ENCODE results near the gene CRKL.

The CRKL gene

GRCh38 chr22:20980938-20981722 is 63.9 kb downstream of the CRKL start:
- Histone ChIP-seq H3K27ac (ENCODE audit: low read depth, low read length) (peak overlapping the region; percentile 81), H3K27me3 (ENCODE audit: control insufficient read depth, insufficient read depth, low read length) (no peaks in the 10 kb centered on the region), H3K4me3 (ENCODE audit: low read length) (peak overlapping the region; percentile 90), H3K36me3 (ENCODE audit: control insufficient read depth, insufficient read depth, low read length) (peaks cover 11% of the 10 kb centered on the region), H3K4me1 (ENCODE audit: control insufficient read depth, insufficient read depth, low read length) (peaks cover 19% of the 10 kb centered on the region), H3K9ac (ENCODE audit: low read length) (peak overlapping the region; percentile 39)

- Histone ChIP-seq H3K27me3 (ENCODE audit: control insufficient read depth, insufficient read depth, low read length) (no peaks in the 10 kb centered on the region), H3K27ac (ENCODE audit: low read depth, low read length) (peak within 1 kb of the TSS; percentile 81), H3K4me3 (ENCODE audit: low read length) (peak within 1 kb of the TSS; percentile 90), H3K9ac (ENCODE audit: low read length) (peak within 1 kb of the TSS; percentile 57), H3K4me1 (ENCODE audit: control insufficient read depth, insufficient read depth, low read length) (peaks cover 19% of the 10 kb centered on the region), H3K36me3 (ENCODE audit: control insufficient read depth, insufficient read depth, low read length) (peaks cover 13% of the 10 kb centered on the region)
These were observed 64.8 kb downstream of the CRKL start, which contains the start of gene LZTR1 for GRCh38 chr22:20981787-20982562. LZTR1 (plus strand) TSS chr22:20982297; CDS start chr22:20982372, 75 bp downstream.

- peak overlapping the region; percentile 81 for H3K27ac ChIP-seq (ENCODE audit: low read depth, low read length)
- peaks cover 13% of the 10 kb centered on the region for H3K36me3 ChIP-seq (ENCODE audit: control insufficient read depth, insufficient read depth, low read length)
- H3K27me3 ChIP-seq (ENCODE audit: control insufficient read depth, insufficient read depth, low read length) = no peaks in the 10 kb centered on the region
- H3K4me3 ChIP-seq (ENCODE audit: low read length) = peak overlapping the region; percentile 90
- H3K9ac ChIP-seq (ENCODE audit: low read length) = peak overlapping the region; percentile 57
- H3K4me1 ChIP-seq (ENCODE audit: control insufficient read depth, insufficient read depth, low read length) = peaks cover 19% of the 10 kb centered on the region
These were observed 65.3 kb downstream of the CRKL start for GRCh38 chr22:20982563-20982882.

- Histone ChIP-seq H3K9ac (ENCODE audit: low read length) (peak overlapping the region; percentile 49), H3K27ac (ENCODE audit: low read depth, low read length) (no peak overlapping the region)
These were observed 66.0 kb downstream of the CRKL start for GRCh38 chr22:20983081-20983771.

GRCh38 chr22:20985720-20986119 is 68.5 kb downstream of the CRKL start:
- H3K27me3 ChIP-seq (ENCODE audit: control insufficient read depth, insufficient read depth, low read length) = no peaks in the 10 kb centered on the region
- H3K36me3 ChIP-seq (ENCODE audit: control insufficient read depth, insufficient read depth, low read length) = peaks cover 8% of the 10 kb centered on the region
- peaks cover 15% of the 10 kb centered on the region for H3K4me1 ChIP-seq (ENCODE audit: control insufficient read depth, insufficient read depth, low read length)
- H3K4me3 ChIP-seq (ENCODE audit: low read length) = no peak overlapping the region
- H3K27ac ChIP-seq (ENCODE audit: low read depth, low read length) = no peak overlapping the region
- no peak overlapping the region for H3K9ac ChIP-seq (ENCODE audit: low read length)

More at GRCh38 chr22:20983081-20983771, 66.0 kb downstream of the CRKL start:
- Histone ChIP-seq H3K4me3 (ENCODE audit: low read length) (peak overlapping the region; percentile 90), H3K36me3 (ENCODE audit: control insufficient read depth, insufficient read depth, low read length) (peaks cover 13% of the 10 kb centered on the region), H3K4me1 (ENCODE audit: control insufficient read depth, insufficient read depth, low read length) (peaks cover 19% of the 10 kb centered on the region), H3K27me3 (ENCODE audit: control insufficient read depth, insufficient read depth, low read length) (no peaks in the 10 kb centered on the region)

GRCh38 chr22:20986365-20986764 is 69.2 kb downstream of the CRKL start:
- H3K27me3 ChIP-seq (ENCODE audit: control insufficient read depth, insufficient read depth, low read length) = no peaks in the 10 kb centered on the region
- H3K4me1 ChIP-seq (ENCODE audit: control insufficient read depth, insufficient read depth, low read length) = peaks cover 10% of the 10 kb centered on the region
- no peak overlapping the region for H3K9ac ChIP-seq (ENCODE audit: low read length)
- peaks cover 8% of the 10 kb centered on the region for H3K36me3 ChIP-seq (ENCODE audit: control insufficient read depth, insufficient read depth, low read length)
- H3K4me3 ChIP-seq (ENCODE audit: low read length) = no peak overlapping the region
- H3K27ac ChIP-seq (ENCODE audit: low read depth, low read length) = no peak overlapping the region

GRCh38 chr22:20987375-20987774 is 70.2 kb downstream of the CRKL start:
- Histone ChIP-seq H3K4me1 (ENCODE audit: control insufficient read depth, insufficient read depth, low read length) (peaks cover 6% of the 10 kb centered on the region), H3K36me3 (ENCODE audit: control insufficient read depth, insufficient read depth, low read length) (peaks cover 14% of the 10 kb centered on the region), H3K27me3 (ENCODE audit: control insufficient read depth, insufficient read depth, low read length) (no peaks in the 10 kb centered on the region), H3K4me3 (ENCODE audit: low read length) (no peak overlapping the region), H3K9ac (ENCODE audit: low read length) (no peak overlapping the region), H3K27ac (ENCODE audit: low read depth, low read length) (no peak overlapping the region)

- no peak overlapping the region for H3K9ac ChIP-seq (ENCODE audit: low read length)
- H3K36me3 ChIP-seq (ENCODE audit: control insufficient read depth, insufficient read depth, low read length) = peaks cover 17% of the 10 kb centered on the region
These were observed 71.5 kb downstream of the CRKL start for GRCh38 chr22:20988573-20989322.

GRCh38 chr22:20989323-20990138 is 72.3 kb downstream of the CRKL start:
- H3K4me3 ChIP-seq (ENCODE audit: low read length) = no peak overlapping the region
- no peaks in the 10 kb centered on the region for H3K27me3 ChIP-seq (ENCODE audit: control insufficient read depth, insufficient read depth, low read length)
- peaks cover 17% of the 10 kb centered on the region for H3K36me3 ChIP-seq (ENCODE audit: control insufficient read depth, insufficient read depth, low read length)
- H3K4me1 ChIP-seq (ENCODE audit: control insufficient read depth, insufficient read depth, low read length) = no peaks in the 10 kb centered on the region
- no peak overlapping the region for H3K9ac ChIP-seq (ENCODE audit: low read length)
- no peak overlapping the region for H3K27ac ChIP-seq (ENCODE audit: low read depth, low read length)

More at GRCh38 chr22:20988573-20989322, 71.5 kb downstream of the CRKL start:
- Histone ChIP-seq H3K4me1 (ENCODE audit: control insufficient read depth, insufficient read depth, low read length) (no peaks in the 10 kb centered on the region), H3K4me3 (ENCODE audit: low read length) (no peak overlapping the region), H3K27ac (ENCODE audit: low read depth, low read length) (no peak overlapping the region), H3K27me3 (ENCODE audit: control insufficient read depth, insufficient read depth, low read length) (no peaks in the 10 kb centered on the region)

GRCh38 chr22:20990184-20991180 is 73.3 kb downstream of the CRKL start:
- H3K27me3 ChIP-seq (ENCODE audit: control insufficient read depth, insufficient read depth, low read length) = no peaks in the 10 kb centered on the region
- H3K9ac ChIP-seq (ENCODE audit: low read length) = no peak overlapping the region
- H3K4me1 ChIP-seq (ENCODE audit: control insufficient read depth, insufficient read depth, low read length) = no peaks in the 10 kb centered on the region
- H3K27ac ChIP-seq (ENCODE audit: low read depth, low read length) = no peak overlapping the region
- no peak overlapping the region for H3K4me3 ChIP-seq (ENCODE audit: low read length)
- H3K36me3 ChIP-seq (ENCODE audit: control insufficient read depth, insufficient read depth, low read length) = peaks cover 15% of the 10 kb centered on the region

Measured in rectal smooth muscle tissue (tissue), 1 donor.